ENCODE results near the gene UGT1A5.
A peak's percentile ranks its signal among the peaks of the same experiment; 100 is the strongest.

Gene UGT1A5

DNA sequence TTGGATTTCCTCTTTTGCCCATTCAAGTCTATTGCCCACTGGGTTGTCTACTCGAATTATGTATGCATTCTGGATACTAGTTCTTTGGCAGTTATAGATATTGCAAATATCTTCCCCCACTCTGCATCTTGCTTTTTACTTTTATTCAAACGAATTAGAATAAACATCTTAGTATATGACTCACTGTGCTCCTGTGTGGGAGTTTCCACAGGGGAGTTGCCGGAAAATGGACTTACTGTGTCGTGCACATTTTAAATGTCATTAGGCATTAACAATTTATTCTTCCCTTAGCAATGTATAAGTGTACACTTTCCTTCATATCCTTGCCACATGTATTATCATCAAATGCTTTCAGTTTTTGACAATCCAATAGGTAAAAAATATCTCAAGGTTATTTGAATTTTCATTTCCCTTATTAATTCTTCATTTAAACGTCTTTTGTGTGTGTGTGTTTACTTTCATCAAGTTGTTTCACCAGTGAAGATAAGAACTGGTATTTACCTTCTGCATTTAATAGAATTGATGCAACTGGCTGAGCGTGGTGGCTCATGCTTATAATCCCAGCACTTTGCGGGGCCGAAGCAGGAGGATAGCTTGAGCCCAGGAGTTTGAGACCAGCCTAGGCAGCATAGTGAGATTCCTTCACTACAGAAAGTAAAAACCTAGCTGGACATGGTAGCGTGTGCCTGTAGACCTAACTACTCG lies 4.6 kb upstream of the UGT1A5 start:
- H3K9me3 ChIP-seq (ENCODE audit: severe bottlenecking), result no peaks in the 10 kb centered on the region
- H3K27me3 ChIP-seq (ENCODE audit: insufficient read depth, low read depth, severe bottlenecking), result no peaks in the 10 kb centered on the region
- no peak overlapping the region for H3K4me3 ChIP-seq (ENCODE audit: low read depth, low read length)
- no peak overlapping the region for H3K27ac ChIP-seq
- TF ChIP-seq, protein P1, sequence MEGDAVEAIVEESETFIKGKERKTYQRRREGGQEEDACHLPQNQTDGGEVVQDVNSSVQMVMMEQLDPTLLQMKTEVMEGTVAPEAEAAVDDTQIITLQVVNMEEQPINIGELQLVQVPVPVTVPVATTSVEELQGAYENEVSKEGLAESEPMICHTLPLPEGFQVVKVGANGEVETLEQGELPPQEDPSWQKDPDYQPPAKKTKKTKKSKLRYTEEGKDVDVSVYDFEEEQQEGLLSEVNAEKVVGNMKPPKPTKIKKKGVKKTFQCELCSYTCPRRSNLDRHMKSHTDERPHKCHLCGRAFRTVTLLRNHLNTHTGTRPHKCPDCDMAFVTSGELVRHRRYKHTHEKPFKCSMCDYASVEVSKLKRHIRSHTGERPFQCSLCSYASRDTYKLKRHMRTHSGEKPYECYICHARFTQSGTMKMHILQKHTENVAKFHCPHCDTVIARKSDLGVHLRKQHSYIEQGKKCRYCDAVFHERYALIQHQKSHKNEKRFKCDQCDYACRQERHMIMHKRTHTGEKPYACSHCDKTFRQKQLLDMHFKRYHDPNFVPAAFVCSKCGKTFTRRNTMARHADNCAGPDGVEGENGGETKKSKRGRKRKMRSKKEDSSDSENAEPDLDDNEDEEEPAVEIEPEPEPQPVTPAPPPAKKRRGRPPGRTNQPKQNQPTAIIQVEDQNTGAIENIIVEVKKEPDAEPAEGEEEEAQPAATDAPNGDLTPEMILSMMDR (IDR thresholded peaks at IDR 0.05; ENCODE audit: low read depth, low read length), result no peak
- no peaks in the 10 kb centered on the region for H3K36me3 ChIP-seq
- DNase-seq, result no peak

DNA sequence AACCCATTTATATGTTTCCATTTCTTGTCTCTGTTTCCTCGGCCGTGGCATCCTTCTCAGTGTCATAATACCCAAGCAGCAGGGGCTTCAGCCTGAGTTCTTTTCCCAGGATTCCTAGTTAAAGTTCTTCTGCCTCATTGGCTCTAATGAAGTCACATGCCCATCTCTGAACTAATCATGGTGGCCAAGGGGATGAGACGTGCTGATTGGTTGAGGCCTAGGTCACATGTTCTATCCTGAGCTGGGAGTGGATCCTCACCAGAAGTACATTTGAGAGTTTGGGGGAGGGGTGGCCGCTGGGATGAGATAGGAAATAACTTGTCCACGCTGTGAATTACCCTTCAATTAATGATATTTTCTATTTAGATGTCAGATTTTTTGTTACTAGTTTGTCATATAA lies 3.8 kb upstream of the UGT1A5 start:
- H3K9me3 ChIP-seq (ENCODE audit: severe bottlenecking), result no peaks in the 10 kb centered on the region
- no peak overlapping the region for H3K27ac ChIP-seq
- no peaks in the 10 kb centered on the region for H3K27me3 ChIP-seq (ENCODE audit: insufficient read depth, low read depth, severe bottlenecking)
- H3K4me3 ChIP-seq (ENCODE audit: low read depth, low read length), result no peak overlapping the region
- DNase-seq, result no peak
- TF ChIP-seq, protein P1 (IDR thresholded peaks at IDR 0.05; ENCODE audit: low read depth, low read length), result no peak
- no peaks in the 10 kb centered on the region for H3K36me3 ChIP-seq

DNA sequence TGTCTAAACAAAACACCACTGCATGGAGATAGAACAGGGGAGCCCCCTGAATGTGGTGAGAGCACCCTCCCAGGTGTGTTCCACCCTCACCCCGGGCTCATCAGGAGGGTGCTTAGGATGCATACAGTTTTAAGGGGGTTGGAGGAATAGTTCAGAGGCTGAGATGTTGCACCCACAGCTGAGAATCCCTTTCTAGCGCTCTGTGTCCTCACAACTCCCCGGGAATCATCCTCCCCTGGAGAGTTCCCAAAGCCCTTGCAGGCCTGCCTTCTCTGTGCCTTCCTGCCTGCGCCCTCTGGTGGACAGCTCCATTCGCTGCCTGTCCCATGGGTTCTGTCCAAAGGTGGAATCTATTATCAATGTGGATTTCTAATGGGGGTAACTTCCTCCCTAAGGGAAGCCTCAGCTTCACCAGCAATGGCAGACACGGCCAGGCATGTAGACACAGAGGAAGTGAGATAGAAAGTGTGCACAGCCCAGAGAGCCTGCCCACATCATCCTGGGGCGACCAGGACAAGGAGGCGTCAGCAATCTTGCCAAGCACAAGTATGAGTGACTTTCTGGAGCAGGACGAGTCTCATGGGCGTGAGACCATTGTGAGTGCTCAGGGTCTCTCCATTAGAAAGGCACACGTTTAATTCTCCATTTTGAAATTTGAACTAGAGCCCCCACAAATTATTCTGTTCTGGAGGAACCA lies 1.2 kb upstream of the UGT1A5 start:
- no peak overlapping the region for H3K27ac ChIP-seq
- H3K4me3 ChIP-seq (ENCODE audit: low read depth, low read length), result no peak overlapping the region
- H3K36me3 ChIP-seq, result no peaks in the 10 kb centered on the region
- no peaks in the 10 kb centered on the region for H3K9me3 ChIP-seq (ENCODE audit: severe bottlenecking)
- DNase-seq, result peak; percentile 90
- TF ChIP-seq, protein P1 (IDR thresholded peaks at IDR 0.05; ENCODE audit: low read depth, low read length), result peak; percentile 84
- H3K27me3 ChIP-seq (ENCODE audit: insufficient read depth, low read depth, severe bottlenecking), result no peaks in the 10 kb centered on the region

DNA sequence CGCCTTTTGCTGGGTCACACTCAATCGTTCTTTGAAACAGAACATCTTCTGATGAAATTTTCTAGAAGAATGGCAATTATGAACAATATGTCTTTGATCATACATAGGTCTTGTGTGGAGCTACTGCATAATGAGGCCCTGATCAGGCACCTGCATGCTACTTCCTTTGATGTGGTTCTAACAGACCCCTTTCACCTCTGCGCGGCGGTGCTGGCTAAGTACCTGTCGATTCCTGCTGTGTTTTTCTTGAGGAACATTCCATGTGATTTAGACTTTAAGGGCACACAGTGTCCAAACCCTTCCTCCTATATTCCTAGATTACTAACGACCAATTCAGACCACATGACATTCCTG lies 532 bp downstream of the UGT1A5 start:
- Histone ChIP-seq H3K27ac (no peak overlapping the region), H3K36me3 (no peaks in the 10 kb centered on the region), H3K4me3 (ENCODE audit: low read depth, low read length) (no peak overlapping the region), H3K27me3 (ENCODE audit: insufficient read depth, low read depth, severe bottlenecking) (no peaks in the 10 kb centered on the region), H3K9me3 (ENCODE audit: severe bottlenecking) (no peaks in the 10 kb centered on the region)
- TF ChIP-seq, protein P1 (IDR thresholded peaks at IDR 0.05; ENCODE audit: low read depth, low read length), result no peak
- no peak for DNase-seq

DNA sequence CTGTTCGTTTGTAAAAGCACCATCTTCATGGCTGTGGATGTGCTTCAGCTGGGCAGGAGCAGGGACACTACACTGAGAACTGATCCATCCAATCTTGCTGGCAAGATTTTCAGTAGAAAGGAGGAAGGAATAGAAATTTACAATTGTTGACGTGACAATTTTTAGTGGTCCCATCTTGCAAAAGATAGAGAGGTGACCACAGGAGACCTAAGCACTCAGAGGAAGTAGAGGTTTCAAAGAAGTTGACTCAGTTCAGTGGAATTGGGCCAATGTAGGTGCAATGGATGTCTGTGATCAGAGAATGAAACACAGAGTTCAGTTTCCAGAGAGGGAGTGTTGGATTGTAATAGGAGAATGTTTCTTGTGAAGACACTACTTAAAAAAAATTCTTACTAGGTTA lies 1.4 kb downstream of the UGT1A5 start:
- Histone ChIP-seq H3K9me3 (ENCODE audit: severe bottlenecking) (no peaks in the 10 kb centered on the region), H3K36me3 (no peaks in the 10 kb centered on the region), H3K27ac (no peak overlapping the region), H3K4me3 (ENCODE audit: low read depth, low read length) (no peak overlapping the region), H3K27me3 (ENCODE audit: insufficient read depth, low read depth, severe bottlenecking) (no peaks in the 10 kb centered on the region)
- DNase-seq, result no peak
- TF ChIP-seq, protein P1 (IDR thresholded peaks at IDR 0.05; ENCODE audit: low read depth, low read length), result no peak

Data from WERI-Rb-1 (cell line).